IMR-90 (cell line): ENCODE results near the gene DUSP8. TPM values are rescaled to one million over a fixed set of nuclear protein-coding genes. Genes with fewer than 3 reads are reported as not detected.

Source experiments
- ATAC-seq: fragments of 200-7000 bp; cut with Tn5 transposase; 2 replicates; pipeline ENCODE4 v1.9.1; 2020; ENCODE audit warnings: low read depth, mild to moderate bottlenecking, moderate library complexity
- BruUV-seq: library from RNA; stranded (reverse); fragments of 400-500 nt; replicated peaks from 2 replicates; lab custom pipeline; 2021; lab: Mats Ljungman, UMichigan
- CTCF ChIA-PET: fragments of 300-600 bp; formaldehyde crosslinking; extraction: SDS; loops from one replicate; lab custom pipeline; 2021; ENCODE audit warnings: antibody characterized with exemption; lab: Yijun Ruan, JAX
- POLR2A ChIA-PET: fragments of 300-600 bp; sonication (Branson Sonifier 250); formaldehyde crosslinking; loops from one replicate; lab custom pipeline; 2022; ENCODE audit warnings: antibody characterized with exemption; ENCODE audit not compliant: unreplicated experiment; lab: Charles Lee
- DNase-seq: peaks from one replicate; pipeline ENCODE4 v3.0.0; 2013
- H2AFZ ChIP-seq: replicated peaks from 2 replicates; pipeline ENCODE3; 2013; ENCODE audit warnings: low read length, mild to moderate bottlenecking; ENCODE audit not compliant: poor library complexity
- H2AK5ac ChIP-seq: 2 replicates; pipeline ENCODE4 v1.6.1; 2013; ENCODE audit warnings: low read depth, low read length, inconsistent platforms
- H2AK9ac ChIP-seq: replicated peaks from 2 replicates; pipeline ENCODE3; 2013; ENCODE audit warnings: mild to moderate bottlenecking, low read depth, low read length, moderate library complexity; ENCODE audit not compliant: poor library complexity
- H2BK120ac ChIP-seq: 2 replicates; pipeline ENCODE4 v1.6.1; 2013; ENCODE audit warnings: low read depth, low read length, inconsistent platforms
- H2BK15ac ChIP-seq: 3 replicates; pipeline ENCODE4 v1.6.1; 2013; ENCODE audit warnings: low read depth, low read length, inconsistent platforms
- H2BK20ac ChIP-seq: 2 replicates; pipeline ENCODE4 v1.6.1; 2013; ENCODE audit warnings: low read depth, mild to moderate bottlenecking, inconsistent platforms, low read length, moderate library complexity
- H2BK5ac ChIP-seq: 2 replicates; pipeline ENCODE4 v1.6.1; 2013; ENCODE audit warnings: mild to moderate bottlenecking, low read depth, low read length, inconsistent platforms; ENCODE audit not compliant: poor library complexity, severe bottlenecking
- H3K14ac ChIP-seq: replicated peaks from 2 replicates; pipeline ENCODE4 v1.6.1; 2013; ENCODE audit warnings: low read depth, low read length, inconsistent platforms
- H3K18ac ChIP-seq: 2 replicates; pipeline ENCODE4 v1.6.1; 2013; ENCODE audit warnings: low read depth, low read length, control low read depth
- H3K23ac ChIP-seq: 2 replicates; pipeline ENCODE4 v1.6.1; 2013; ENCODE audit warnings: low read depth, low read length, inconsistent platforms
- H3K27ac ChIP-seq: 2 replicates; pipeline ENCODE4 v1.5.1; 2013; ENCODE audit warnings: mild to moderate bottlenecking, control low read depth, low read length; ENCODE audit not compliant: insufficient read depth
- H3K27me3 ChIP-seq: 2 replicates; pipeline ENCODE4 v1.6.1; 2013; ENCODE audit warnings: low read length; ENCODE audit not compliant: control insufficient read depth, insufficient read depth
- H3K36me3 ChIP-seq: 2 replicates; pipeline ENCODE4 v1.6.1; 2013; ENCODE audit warnings: low read length, mixed read lengths; ENCODE audit not compliant: control insufficient read depth, insufficient read depth
- H3K4ac ChIP-seq: 2 replicates; pipeline ENCODE4 v1.6.1; 2013; ENCODE audit warnings: low read depth, low read length, inconsistent platforms
- H3K4me1 ChIP-seq: 2 replicates; pipeline ENCODE4 v1.6.1; 2013; ENCODE audit warnings: low read length, mixed read lengths; ENCODE audit not compliant: control insufficient read depth, insufficient read depth
- H3K4me2 ChIP-seq: 2 replicates; pipeline ENCODE4 v1.6.1; 2013; ENCODE audit warnings: low read depth, mild to moderate bottlenecking, control low read depth, low read length, moderate library complexity
- H3K4me3 ChIP-seq: 2 replicates; pipeline ENCODE4 v1.5.1; 2013; ENCODE audit warnings: low read depth, mild to moderate bottlenecking, control low read depth, low read length, moderate library complexity; ENCODE audit not compliant: insufficient read depth
- H3K56ac ChIP-seq: 2 replicates; pipeline ENCODE4 v1.6.1; 2013; ENCODE audit warnings: low read length, inconsistent platforms; ENCODE audit not compliant: insufficient read depth; ENCODE audit errors: extremely low read depth
- H3K79me1 ChIP-seq, 2 experiments: 2 replicates each; pipeline ENCODE4 v1.6.1; 2013; ENCODE audit warnings: low read length in 2 of 2, inconsistent platforms in 1 of 2, low read depth in 1 of 2
- H3K9ac ChIP-seq: 2 replicates; pipeline ENCODE4 v1.6.1; 2013; ENCODE audit warnings: low read depth, low read length, control low read depth
- H3K9me1 ChIP-seq: 2 replicates; pipeline ENCODE4 v1.6.1; 2013; ENCODE audit warnings: low read length, inconsistent platforms; ENCODE audit not compliant: insufficient read depth
- H3K9me3 ChIP-seq: 2 replicates; pipeline ENCODE4 v1.6.1; 2013; ENCODE audit warnings: low read length; ENCODE audit not compliant: control insufficient read depth, insufficient read depth
- H4K20me1 ChIP-seq: 2 replicates; pipeline ENCODE4 v1.6.1; 2013; ENCODE audit warnings: low read length, inconsistent platforms; ENCODE audit not compliant: insufficient read depth
- H4K5ac ChIP-seq: 2 replicates; pipeline ENCODE4 v1.6.1; 2013; ENCODE audit warnings: mild to moderate bottlenecking, low read depth, low read length, control low read depth
- H4K8ac ChIP-seq, 2 experiments: 2 replicates each; pipeline ENCODE4 v1.6.1; 2013; ENCODE audit warnings: low read depth in 2 of 2, low read length in 2 of 2, control low read depth in 1 of 2, inconsistent platforms in 1 of 2
- H4K91ac ChIP-seq: 2 replicates; pipeline ENCODE4 v1.6.1; 2013; ENCODE audit warnings: low read depth, low read length, inconsistent platforms; ENCODE audit not compliant: insufficient read depth
- BHLHE40 ChIP-seq: fragments of 150-350 bp; IDR thresholded peaks from 2 replicates; pipeline ENCODE4 v1.6.1; 2016; ENCODE audit warnings: mild to moderate bottlenecking, low read depth, low read length
- CEBPB ChIP-seq: IDR thresholded peaks from 2 replicates; pipeline ENCODE4 v1.6.1; 2012; ENCODE audit warnings: low read depth, low read length, improper control_type of control experiment
- CHD1 ChIP-seq: IDR thresholded peaks from 2 replicates; pipeline ENCODE4 v1.6.1; 2012; ENCODE audit warnings: low read depth, low read length, improper control_type of control experiment
- FOS ChIP-seq: fragments of 150-350 bp; IDR thresholded peaks from 2 replicates; pipeline ENCODE4 v1.6.1; 2016; ENCODE audit warnings: low read depth, low read length
- MAFK ChIP-seq: IDR thresholded peaks from 2 replicates; pipeline ENCODE4 v1.6.1; 2012; ENCODE audit warnings: low read depth, low read length, improper control_type of control experiment
- MAZ ChIP-seq: IDR thresholded peaks from 2 replicates; pipeline ENCODE4 v1.6.1; 2012; ENCODE audit warnings: low read depth, mild to moderate bottlenecking, low read length, improper control_type of control experiment, moderate library complexity, borderline replicate concordance
- MXI1 ChIP-seq: IDR thresholded peaks from 2 replicates; pipeline ENCODE4 v1.6.1; 2012; ENCODE audit warnings: low read depth, mild to moderate bottlenecking, low read length, moderate library complexity, borderline replicate concordance
- NFE2L2 ChIP-seq: fragments of 150-350 bp; IDR thresholded peaks from 2 replicates; pipeline ENCODE4 v1.6.1; 2016; ENCODE audit warnings: low read depth, mild to moderate bottlenecking, low read length
- POLR2A ChIP-seq: IDR thresholded peaks from 2 replicates; pipeline ENCODE4 v1.6.1; 2012; ENCODE audit warnings: mild to moderate bottlenecking, low read depth, low read length
- RAD21 ChIP-seq: IDR thresholded peaks from 2 replicates; pipeline ENCODE4 v1.6.1; 2012; ENCODE audit warnings: low read length, improper control_type of control experiment
- RCOR1 ChIP-seq: IDR thresholded peaks from 2 replicates; pipeline ENCODE4 v1.6.1; 2012; ENCODE audit warnings: mild to moderate bottlenecking, low read length, improper control_type of control experiment; ENCODE audit not compliant: insufficient replicate concordance
- RFX5 ChIP-seq: IDR thresholded peaks from 2 replicates; pipeline ENCODE4 v1.8.0; 2012; ENCODE audit warnings: low read depth, mild to moderate bottlenecking, low read length, moderate library complexity
- SMC3 ChIP-seq: fragments of 150-350 bp; IDR thresholded peaks from 2 replicates; pipeline ENCODE4 v1.6.1; 2016; ENCODE audit warnings: low read depth, mild to moderate bottlenecking, antibody characterized with exemption, low read length, moderate library complexity
- WGBS, 2 experiments: methylation state at CpG; one replicate each; pipeline versions ENCODE4 v1.1.5 to v1.1.7; 2013; ENCODE audit warnings: missing lambda C conversion rate in 2 of 2; ENCODE audit not compliant: insufficient read length in 1 of 2; ENCODE audit errors: extremely low coverage in 2 of 2; 5-methylcytosine and 5-hydroxymethylcytosine counted together
- dilution Hi-C: fragments of 300-500 bp; cut with HindIII; formaldehyde crosslinking; loops from one replicate; pipeline ENCODE4 v1.14.3; 2018; ENCODE audit warnings: low sequenced_read_pairs; ENCODE audit not compliant: unreplicated experiment
- in situ Hi-C: fragments of 300-500 bp; cut with MboI; formaldehyde crosslinking; loops from 3 replicates; pipeline ENCODE4 v1.14.3; 2019; ENCODE audit warnings: low sequenced_read_pairs, inconsistent platforms, mixed read lengths
- intact Hi-C: fragments of 100-400 bp; cut with micrococcal nuclease; formaldehyde crosslinking; loops from 2 replicates; pipeline ENCODE4 v1.10.0; 2022
- polyA plus RNA-seq, 3 experiments: library from polyadenylated mRNA; depleted of rRNA; stranded (reverse); fragments of >200 nt; gene quantifications; 2 replicates each; pipeline ENCODE4 v1.2.3, GENCODE V29; 2012; ENCODE audit warnings: low replicate concordance in 1 of 3
- total RNA-seq: library from RNA; depleted of rRNA; stranded (reverse); fragments of >200 nt; gene quantifications from 2 replicates; pipeline ENCODE4 v1.2.3, GENCODE V29; 2012
- TF ChIP-seq, protein P1 (sequence below): fragments of 150-350 bp; IDR thresholded peaks from 2 replicates; pipeline ENCODE4 v1.6.1; 2017; ENCODE audit warnings: mild to moderate bottlenecking, antibody characterized with exemption, low read length, low read depth
- TF ChIP-seq, protein P2 (sequence below): fragments of 150-350 bp; IDR thresholded peaks from 2 replicates; pipeline ENCODE4 v1.6.1; 2016; ENCODE audit warnings: low read depth, mild to moderate bottlenecking, low read length, moderate library complexity, borderline replicate concordance
- TF ChIP-seq, protein P3 (sequence below): conservative IDR thresholded peaks from 2 replicates; pipeline ENCODE4 v1.5.1; 2012; ENCODE audit warnings: mild to moderate bottlenecking, low read depth, low read length, improper control_type of control experiment

The DUSP8 gene
- total and polyA plus RNA-seq, 2 of the 4 experiments (the other 2 are of a cell fraction): 0.72 to 4.2 TPM

DNA sequence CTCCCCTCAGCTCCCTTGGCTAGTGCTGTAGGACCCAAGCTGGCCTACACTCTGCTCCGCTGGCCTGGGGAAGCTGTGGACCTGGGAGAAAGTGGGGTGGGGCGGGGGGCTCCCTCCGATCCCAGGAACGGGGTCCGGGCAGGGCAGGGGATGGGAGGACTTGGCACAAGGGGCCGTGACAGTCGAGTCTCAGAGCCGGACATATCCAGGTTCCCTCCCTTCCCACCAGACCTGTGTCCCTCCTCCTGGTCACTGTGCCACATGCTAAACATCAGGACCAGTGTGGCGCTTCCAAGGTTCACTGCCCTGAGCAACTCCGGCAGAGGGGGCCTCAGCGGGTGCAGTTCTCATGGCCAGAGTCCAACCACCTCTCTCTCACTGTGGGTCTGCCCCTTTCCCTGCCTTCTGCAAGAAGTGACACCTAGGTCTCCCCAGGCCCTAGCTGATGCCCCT, 2.0 kb downstream of the DUSP8 start:
- Histone ChIP-seq H3K14ac (no peak overlapping the region), H2BK5ac (no peak overlapping the region), H3K4ac (no peak overlapping the region), H4K5ac (no peak overlapping the region), H3K23ac (no peak overlapping the region), H3K4me3 (no peak overlapping the region), H2BK15ac (no peak overlapping the region), H2AK5ac (no peak overlapping the region), H3K18ac (no peak overlapping the region), H3K4me1 (peaks cover 4% of the 10 kb centered on the region), H2BK20ac (no peak overlapping the region), H4K8ac (no peak overlapping the region), H3K56ac (no peak overlapping the region), H2AFZ (no peak overlapping the region), H4K91ac (no peak overlapping the region), H4K20me1 (peaks cover 69% of the 10 kb centered on the region), H2BK120ac (no peak overlapping the region), H3K4me2 (peak overlapping the region; percentile 19; the same call in 1 of the 2 replicates), H3K9me3 (no peaks in the 10 kb centered on the region), H3K36me3 (no peaks in the 10 kb centered on the region; the same call in 1 of the 2 replicates), H3K9me1 (0 out of 2 replicates have a peak, but pooled peaks cover under 1% of the 10 kb centered on the region), H3K79me1 (peaks cover 11 to 26% of the 10 kb centered on the region in 2 experiments; a peak in 2 of 4 replicates), H2AK9ac (no peak overlapping the region), H3K27me3 (peaks cover 19% of the 10 kb centered on the region), H3K9ac (no peak overlapping the region), H3K27ac (no peak overlapping the region)
- ChIA-PET CTCF (no interaction called here), POLR2A (interaction anchor here (0.9 kb wide), 1 partner anchor 12 kb away, joined by 3 read pairs; no protein-coding TSS in a partner anchor)
- 83% methylated on average over 1 of the region's 11 CpGs; no CpG with 5 or more reads in 1 of the 2 experiments for WGBS, 2 experiments
- no peak for TF ChIP-seq MXI1
- TF ChIP-seq MAFK: no peak
- TF ChIP-seq, protein P1, sequence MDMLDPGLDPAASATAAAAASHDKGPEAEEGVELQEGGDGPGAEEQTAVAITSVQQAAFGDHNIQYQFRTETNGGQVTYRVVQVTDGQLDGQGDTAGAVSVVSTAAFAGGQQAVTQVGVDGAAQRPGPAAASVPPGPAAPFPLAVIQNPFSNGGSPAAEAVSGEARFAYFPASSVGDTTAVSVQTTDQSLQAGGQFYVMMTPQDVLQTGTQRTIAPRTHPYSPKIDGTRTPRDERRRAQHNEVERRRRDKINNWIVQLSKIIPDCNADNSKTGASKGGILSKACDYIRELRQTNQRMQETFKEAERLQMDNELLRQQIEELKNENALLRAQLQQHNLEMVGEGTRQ: no peak
- TF ChIP-seq MAZ: no peak
- no peak for TF ChIP-seq RCOR1
- TF ChIP-seq SMC3: no peak
- TF ChIP-seq CEBPB: no peak
- no peak for TF ChIP-seq CHD1
- TF ChIP-seq RFX5: no peak
- TF ChIP-seq RAD21: no peak
- no peak for TF ChIP-seq BHLHE40
- TF ChIP-seq POLR2A: no peak
- no peak for TF ChIP-seq NFE2L2
- TF ChIP-seq, protein P2, sequence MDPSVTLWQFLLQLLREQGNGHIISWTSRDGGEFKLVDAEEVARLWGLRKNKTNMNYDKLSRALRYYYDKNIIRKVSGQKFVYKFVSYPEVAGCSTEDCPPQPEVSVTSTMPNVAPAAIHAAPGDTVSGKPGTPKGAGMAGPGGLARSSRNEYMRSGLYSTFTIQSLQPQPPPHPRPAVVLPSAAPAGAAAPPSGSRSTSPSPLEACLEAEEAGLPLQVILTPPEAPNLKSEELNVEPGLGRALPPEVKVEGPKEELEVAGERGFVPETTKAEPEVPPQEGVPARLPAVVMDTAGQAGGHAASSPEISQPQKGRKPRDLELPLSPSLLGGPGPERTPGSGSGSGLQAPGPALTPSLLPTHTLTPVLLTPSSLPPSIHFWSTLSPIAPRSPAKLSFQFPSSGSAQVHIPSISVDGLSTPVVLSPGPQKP: no peak
- no peak for TF ChIP-seq FOS
- TF ChIP-seq, protein P3, sequence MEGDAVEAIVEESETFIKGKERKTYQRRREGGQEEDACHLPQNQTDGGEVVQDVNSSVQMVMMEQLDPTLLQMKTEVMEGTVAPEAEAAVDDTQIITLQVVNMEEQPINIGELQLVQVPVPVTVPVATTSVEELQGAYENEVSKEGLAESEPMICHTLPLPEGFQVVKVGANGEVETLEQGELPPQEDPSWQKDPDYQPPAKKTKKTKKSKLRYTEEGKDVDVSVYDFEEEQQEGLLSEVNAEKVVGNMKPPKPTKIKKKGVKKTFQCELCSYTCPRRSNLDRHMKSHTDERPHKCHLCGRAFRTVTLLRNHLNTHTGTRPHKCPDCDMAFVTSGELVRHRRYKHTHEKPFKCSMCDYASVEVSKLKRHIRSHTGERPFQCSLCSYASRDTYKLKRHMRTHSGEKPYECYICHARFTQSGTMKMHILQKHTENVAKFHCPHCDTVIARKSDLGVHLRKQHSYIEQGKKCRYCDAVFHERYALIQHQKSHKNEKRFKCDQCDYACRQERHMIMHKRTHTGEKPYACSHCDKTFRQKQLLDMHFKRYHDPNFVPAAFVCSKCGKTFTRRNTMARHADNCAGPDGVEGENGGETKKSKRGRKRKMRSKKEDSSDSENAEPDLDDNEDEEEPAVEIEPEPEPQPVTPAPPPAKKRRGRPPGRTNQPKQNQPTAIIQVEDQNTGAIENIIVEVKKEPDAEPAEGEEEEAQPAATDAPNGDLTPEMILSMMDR: no peak
- ATAC-seq (no peak), DNase-seq (no peak)
- BruUV-seq: no TSS peak
- in situ Hi-C loops (no loop called here), intact Hi-C loops (no loop called here), dilution Hi-C loops (no loop called here)
